GM19035 (cell line): ENCODE data around the gene POLR2L.
A peak's percentile ranks its signal among the peaks of the same experiment; 100 is the strongest.

Experiments
- ATAC-seq: cut with Tn5 transposase; IDR thresholded peaks from one replicate; pipeline ENCODE4 v1.9.1; 2021; ENCODE audit not compliant: unreplicated experiment

Gene POLR2L

DNA sequence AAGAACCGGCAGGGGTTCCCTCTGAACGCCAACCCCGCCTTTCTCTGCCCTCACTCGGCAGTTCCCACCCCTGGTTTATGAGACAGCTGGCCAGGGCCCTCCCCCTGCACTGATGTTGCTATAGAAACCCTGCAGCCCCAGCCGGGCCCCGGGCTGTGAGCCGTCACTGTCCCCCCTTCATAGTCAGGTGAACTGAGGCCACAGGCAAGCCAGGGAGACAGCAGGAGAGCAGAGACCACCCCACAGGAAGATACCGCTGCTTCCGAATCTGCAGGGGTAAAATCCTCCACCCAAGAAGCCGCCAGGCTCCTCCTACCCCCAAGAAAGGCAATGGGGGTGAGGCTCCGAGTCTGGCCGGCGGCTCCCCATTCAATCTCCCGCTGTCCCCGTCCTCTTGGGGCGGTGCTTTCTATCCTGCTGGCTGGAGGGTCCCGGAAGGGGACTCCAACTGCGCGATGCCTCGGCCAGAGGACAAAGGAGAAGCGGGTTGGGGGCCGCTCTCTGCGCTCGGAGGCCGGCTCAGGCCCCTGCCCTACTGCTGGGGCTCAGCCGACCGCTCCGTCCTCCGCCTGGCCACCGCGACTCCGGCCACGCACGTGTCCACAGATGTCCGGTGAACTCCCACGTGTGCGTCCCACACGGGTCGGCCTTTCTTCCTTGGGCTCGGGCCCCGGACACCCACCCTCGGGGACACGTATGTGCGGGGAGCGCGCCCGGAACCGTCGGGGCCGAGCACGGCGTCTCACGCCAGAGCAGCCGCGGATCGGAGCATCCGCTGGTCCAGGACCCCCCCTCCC lies 44.8 kb downstream of the POLR2L start:
- ATAC-seq = peak; percentile 49

DNA sequence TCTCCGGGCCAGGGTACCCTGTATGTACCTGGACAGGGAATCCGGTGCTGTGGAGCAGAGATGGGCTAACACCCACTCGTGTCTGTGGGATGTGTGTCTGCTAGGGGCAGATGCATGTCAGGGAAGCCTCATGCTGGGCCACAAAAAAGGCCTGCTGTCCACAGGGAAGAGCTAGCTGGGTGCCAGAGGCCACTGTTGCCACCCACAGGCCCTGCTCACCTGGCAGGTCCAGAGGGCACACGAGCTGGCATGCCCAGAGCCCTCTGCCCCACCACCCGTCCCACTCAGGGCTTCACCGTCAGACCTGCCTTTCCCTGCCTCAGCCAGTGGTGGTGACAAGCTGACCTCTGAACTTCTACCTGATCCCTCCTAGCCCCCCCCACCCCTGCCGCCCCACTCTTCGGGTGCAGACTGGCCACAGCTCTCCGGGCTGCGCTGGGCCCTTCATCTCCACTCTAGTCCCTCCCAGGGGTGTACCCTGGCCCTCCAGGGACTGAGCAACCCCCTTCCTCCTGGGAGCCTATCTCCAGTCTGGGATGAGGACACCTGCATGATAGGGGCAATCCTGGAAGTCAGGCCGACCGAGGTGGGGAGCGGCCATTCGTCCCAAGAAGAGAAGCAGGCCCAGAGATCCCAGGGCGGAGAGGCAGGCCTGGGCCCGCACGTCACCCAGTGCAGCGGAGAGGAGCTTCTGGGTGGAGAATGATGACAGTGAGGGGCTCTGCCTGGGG lies 45.6 kb downstream of the POLR2L start:
- no peak for ATAC-seq

DNA sequence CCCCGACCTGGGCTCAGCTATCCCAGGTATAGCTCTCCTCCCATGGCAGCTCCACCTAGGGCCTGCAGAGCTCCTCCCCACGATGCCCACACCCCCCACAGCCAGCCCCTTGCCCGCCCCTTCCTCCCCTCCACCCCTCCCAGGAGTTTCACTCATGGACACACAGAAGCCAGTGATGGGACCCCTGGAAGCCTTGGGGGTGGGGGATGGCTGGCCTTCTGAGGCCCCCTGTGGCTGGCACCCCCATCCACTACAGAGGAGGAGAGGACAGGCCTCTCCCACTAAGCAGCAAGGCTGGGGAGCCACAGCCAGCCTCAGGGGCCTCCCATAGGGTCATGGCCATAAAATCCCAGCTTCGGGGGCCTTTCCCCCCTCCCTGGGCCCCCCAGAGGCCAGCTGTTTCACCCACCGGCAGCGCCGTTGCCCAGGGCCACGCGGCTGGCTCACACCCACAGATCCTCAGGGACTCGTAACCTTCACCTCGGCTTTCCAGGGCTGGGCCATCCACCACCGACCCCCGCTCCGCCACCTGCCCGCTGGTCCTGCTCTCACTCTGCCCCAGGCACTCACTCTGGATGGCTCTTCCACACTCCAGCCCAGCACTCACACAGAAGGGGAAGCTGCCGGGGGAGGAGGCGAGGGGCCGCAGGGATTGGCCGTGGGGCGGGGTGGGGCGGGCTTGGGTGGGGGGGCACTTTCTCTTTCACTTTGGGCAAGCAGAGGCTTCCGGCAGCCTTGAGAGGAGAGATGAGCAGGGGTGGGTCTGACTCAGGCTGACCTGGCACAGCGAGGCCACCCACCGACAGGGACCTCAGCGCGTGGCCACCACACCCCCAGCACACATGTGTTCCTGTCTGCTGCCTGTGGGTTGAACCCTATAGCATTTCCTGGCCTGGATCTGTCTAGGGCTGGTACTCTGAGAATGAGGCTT lies 46.4 kb downstream of the POLR2L start:
- no peak for ATAC-seq

DNA sequence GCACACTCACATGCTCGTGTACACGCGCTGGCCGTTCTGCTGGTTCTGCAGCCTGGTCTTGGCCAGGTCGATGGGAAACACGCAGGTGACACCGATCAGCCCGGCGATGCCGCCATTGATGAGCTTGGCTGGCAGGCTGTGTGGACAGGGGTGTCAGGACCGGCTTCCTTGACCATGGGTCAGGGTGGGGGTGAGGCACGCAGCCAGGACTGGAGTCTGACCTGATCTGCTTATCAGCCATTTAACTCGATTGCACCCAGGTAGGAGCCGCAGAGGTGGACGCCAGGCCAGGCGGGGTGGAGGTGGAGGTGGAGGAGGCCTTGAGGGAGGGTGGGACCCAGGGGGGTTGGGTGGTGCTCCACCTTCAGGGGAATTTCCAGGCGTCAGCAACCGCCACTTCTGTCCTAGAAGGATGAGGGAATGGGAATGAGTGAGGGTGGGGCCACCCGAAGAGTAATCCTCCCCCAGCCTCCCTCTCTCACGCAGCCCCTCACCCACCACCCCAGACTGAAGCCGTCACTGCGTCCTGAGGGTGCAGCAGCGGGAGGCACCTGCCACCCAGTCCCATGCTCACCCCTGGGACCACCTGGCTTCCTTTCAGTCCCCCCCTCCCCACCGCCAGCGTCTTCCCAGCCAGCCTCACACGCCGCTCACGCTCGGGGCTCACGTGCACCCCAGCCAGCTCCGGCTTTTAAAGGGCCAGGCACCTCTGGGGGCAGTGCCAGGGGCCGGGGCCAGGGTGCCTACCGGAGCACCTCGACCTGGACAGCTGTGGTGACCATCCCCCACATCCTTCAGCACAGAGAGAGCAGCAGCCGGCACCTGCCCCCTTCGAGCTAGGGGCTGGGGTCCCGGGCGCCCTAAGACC lies 47.3 kb downstream of the POLR2L start:
- ATAC-seq = no peak

DNA sequence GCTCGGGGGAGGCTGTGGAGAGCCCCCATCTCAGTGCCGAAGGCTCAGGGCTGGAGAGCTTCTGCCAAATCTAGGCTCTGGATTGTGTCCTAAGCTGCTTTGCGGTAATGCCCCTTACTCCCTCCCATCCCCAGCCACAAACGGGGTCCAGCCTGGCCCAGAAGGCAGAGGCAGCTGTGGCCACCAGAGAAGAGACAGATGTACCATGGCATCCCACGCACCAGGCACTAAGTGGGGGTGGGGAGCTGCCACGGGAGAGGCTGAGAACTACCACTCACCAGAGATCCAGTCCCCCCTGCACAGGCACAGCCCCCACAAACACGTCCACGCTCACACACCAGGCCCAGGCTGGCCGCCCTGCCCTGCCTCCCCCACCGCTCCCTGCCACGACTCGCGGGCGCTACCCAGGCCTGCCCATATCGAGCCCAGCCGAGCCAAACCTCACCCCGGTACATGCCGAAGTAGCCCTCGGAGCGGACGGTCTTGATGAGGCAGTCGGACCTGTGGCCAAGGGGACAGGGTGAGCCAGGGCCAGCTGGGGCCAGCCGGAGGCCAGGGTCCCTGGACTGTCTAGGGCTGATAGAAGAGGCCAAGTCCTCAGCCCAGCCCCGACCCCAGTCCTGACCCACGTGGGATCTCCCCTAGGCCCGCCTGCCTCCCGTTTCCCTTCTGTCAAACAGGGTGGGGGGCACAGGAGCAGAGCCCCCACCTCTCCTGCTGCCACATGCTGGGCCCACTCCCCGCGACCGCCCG lies 48.1 kb downstream of the POLR2L start:
- no peak for ATAC-seq

DNA sequence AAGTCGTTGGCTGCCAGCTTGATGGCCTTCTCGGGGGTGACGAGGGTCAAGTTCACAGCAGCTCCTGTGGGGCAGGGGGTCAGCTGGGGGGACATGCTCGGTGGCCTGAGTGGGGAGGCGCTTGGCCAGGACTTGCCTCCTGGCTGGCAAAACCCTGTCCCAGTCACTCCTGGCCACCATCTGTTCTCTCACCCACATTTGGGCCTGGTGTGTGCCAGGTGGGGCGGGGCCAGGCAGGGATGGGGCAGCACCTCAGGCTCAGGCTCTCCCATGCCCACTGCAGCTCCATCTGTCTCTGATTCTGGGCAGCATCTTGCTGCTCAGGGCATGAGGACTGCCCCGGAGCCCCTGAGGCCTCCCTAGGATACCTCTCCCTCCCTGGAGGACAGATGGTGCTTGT lies 48.8 kb downstream of the POLR2L start:
- no peak for ATAC-seq

DNA sequence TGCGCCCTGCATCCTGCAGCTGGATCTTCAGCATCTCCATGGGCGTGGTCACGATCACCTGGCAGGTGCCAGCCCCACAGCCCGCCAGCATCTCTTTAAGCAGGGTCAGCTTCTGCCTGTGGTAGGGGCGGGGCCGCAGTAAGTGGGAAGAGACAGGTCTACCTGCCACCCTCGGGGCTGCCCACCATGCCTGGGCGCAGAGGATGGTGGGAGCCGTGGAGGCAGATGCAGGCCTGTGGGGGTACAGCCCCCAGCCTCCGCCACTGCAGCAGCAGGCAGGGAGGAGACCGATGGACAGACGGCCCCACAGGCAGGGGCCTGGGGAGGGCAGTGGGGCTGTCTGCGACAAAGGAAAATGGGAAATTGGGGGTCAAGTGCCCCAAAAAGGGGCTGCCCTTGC lies 49.5 kb downstream of the POLR2L start:
- ATAC-seq = no peak

DNA sequence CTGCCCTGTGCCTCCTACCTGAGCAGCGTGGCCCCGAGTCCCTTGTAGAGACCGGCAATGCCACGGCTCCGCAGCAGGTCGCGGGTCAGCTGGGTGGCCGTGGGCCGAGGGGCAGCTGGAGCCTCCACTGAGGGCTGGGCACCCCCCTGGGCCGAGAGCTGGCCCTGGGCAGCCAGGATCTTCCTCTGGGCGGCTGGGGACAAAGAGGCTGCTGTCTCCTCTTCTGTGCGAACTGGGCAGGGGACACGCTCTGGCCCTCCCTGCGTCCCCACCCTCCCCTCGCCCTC lies 49.9 kb downstream of the POLR2L start:
- ATAC-seq = no peak

DNA sequence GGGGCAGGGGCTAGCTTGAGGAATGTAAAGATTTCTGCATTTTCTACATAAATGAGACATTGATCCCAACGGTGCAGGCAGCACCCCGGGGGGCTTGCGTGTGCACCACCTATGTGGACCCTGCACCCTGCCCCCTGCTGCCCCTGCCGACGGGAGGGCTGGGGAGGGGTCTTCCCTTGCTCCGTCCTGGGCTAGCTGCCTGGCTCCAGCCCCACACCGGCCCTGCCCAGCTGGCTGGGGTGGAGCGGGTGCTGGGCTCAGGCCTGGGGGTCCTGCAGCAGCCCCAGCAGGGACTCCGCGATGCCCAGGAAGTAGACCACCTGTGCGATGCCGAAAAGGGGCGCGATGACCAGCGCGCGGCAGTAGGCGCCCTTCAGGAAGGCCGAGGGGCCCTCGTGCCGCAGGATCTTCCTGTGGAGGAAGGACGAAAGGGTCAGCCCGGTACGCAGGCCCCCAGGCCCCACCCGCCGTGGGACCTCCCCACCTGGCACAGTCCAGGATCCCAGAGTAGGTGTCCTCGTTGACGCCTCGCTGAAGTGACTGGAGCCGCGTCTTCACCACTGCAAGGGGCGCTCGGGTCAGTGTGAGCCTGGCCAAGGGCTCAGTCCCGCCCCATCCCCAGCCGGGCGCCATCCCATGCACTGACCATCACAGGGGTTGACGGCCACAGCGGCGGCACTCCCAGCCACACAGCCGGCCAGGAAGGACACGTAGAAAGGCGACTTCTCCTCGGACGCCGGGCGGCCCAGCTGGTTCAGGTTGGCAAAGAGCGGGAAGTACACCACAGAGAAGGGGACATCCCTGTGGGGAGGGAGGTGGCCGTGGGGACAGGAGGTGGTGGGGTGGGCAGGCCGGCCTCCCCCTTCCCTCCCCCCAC lies 50.4 kb downstream of the POLR2L start:
- ATAC-seq = no peak

DNA sequence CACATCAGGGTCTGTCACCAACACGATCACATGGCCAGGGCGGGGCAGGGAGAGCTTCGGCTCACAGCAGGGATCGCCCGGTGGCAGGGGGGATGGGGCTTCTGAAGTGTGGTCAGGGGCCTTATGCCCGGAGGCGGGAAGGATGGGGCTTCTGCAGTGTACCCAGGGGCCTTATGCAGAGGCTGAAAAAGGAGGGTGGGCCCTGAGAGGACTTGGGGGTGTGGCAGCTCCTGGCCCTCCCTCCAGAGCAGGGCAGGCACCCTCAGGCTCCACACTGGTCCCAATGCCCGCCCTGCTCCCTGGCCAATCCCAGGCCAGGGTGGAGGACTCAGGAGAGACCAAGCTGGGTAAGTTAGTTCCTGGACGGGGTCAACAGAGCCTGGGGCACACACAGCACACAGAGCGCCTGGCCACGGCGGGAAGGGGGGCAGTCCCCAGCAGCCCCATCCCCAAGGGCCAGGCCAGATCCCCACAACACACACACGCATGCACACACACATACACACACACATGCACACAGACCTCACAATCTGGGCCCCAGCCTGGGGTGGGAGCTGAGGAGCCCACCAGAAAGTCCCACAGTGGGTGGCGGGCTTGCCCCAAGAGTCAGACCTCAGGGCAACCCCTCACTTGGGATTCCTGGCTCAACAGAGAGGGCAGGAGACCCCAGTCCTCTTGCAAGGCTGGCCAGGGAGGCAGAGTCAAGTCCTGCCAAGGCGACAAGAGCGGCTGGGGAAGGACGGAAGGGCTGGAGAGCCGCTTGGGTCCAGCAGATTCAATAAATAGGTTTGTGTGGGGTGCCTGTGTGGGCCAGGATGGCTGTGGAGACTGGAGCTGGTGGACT lies 51.4 kb downstream of the POLR2L start:
- no peak for ATAC-seq

DNA sequence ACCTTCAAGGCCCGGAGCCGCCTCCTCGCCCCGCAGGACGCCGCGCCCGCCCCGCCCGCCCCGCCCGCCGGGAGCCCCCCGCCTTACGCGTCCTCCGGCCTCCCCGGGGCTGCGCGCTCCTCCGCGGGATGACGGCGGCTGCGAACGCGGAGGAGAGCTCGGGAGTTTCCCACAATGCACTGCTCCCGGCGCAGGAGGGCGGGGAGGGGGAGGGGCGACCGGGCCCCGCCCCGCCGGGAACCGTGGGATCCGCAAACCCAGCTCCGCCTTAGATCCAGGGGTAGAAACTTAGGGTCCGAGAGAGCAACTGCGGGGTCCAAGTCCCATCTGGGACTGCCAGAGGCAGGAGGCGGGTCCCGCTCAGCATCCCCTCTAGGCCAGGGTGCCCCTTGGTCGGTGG lies 52.4 kb downstream of the POLR2L start, which contains the start of gene CEND1:
Gene CEND1 (minus strand): TSS at position 148 of the 400 bp plus-strand sequence. CDS start 1,514 bp downstream, outside the sequence.
- ATAC-seq = no peak
